B cell (primary cell): ENCODE results near the gene INHBB.

Source experiments
- CTCF ChIP-seq: fragments of 200-600 bp; IDR thresholded peaks from one replicate; pipeline ENCODE4 v1.8.0; 2022; ENCODE audit warnings: antibody characterized with exemption, mild to moderate bottlenecking
- EZH2 ChIP-seq: IDR thresholded peaks from 2 replicates; pipeline ENCODE4 v1.6.1; 2012; ENCODE audit warnings: borderline replicate concordance, low read depth, mild to moderate bottlenecking, moderate library complexity, low read length; ENCODE audit not compliant: insufficient read depth, poor library complexity, severe bottlenecking

GRCh38 chr2:120305296-120305695 is 40.6 kb upstream of the INHBB start:
- no peak for TF ChIP-seq CTCF
- TF ChIP-seq EZH2, result no peak
